K562 (cell line): ENCODE results near the gene KRT75. TPM values are rescaled to one million over a fixed set of nuclear protein-coding genes. Genes with fewer than 3 reads are reported as not detected.

Source experiments
- ATAC-seq: fragments of 200-7000 bp; cut with Tn5 transposase; 3 replicates; pipeline ENCODE4 v1.9.1; 2020; ENCODE audit warnings: moderate library complexity
- BruUV-seq: library from RNA; stranded (reverse); fragments of 400-500 nt; replicated peaks from 2 replicates; lab custom pipeline; 2021; lab: Mats Ljungman, UMichigan
- CTCF ChIA-PET: fragments of 300-600 bp; formaldehyde crosslinking; extraction: SDS; loops from one replicate; lab custom pipeline; 2021; ENCODE audit warnings: low intra/inter-chr PET ratio; lab: Yijun Ruan, JAX
- POLR2A ChIA-PET: fragments of 300-600, 350-650 bp; sonication (Branson Sonifier 250); formaldehyde crosslinking; extraction: SDS; loops from one replicate; lab custom pipeline; 2021; ENCODE audit warnings: antibody characterized with exemption, inconsistent platforms; lab: Yijun Ruan, JAX
- DNase-seq, 4 experiments: peaks; one replicate each; pipeline versions ENCODE4 v3.0.0 to v3.0.0-alpha.2; 2011 to 2018; ENCODE audit warnings: low spot score in 3 of 4, mixed read lengths in 3 of 4; ENCODE audit errors: extremely low read depth in 1 of 4
- FAIRE-seq: peaks from 2 replicates; lab custom pipeline; 2011; peaks lifted over from hg19 to GRCh38; lab: Jason Lieb, UNC
- H2AFZ ChIP-seq: 2 replicates; pipeline ENCODE4 v1.6.0; 2011; ENCODE audit warnings: low read depth, low read length, control low read depth, inconsistent platforms
- H3K27ac ChIP-seq: fragments of 200-600 bp; 3 replicates; pipeline ENCODE4 v1.8.0; 2011; ENCODE audit warnings: low read depth, mild to moderate bottlenecking, control low read depth, inconsistent platforms, low read length, moderate library complexity, mixed read lengths; ENCODE audit errors: extremely low read depth
- H3K27me3 ChIP-seq, 2 experiments: fragments of 300-600 bp in 1 of 2; 2 replicates in 1 of 2; 3 replicates in 1 of 2; pipeline versions ENCODE4 v1.6.0 to v1.8.0; 2011; ENCODE audit warnings: inconsistent platforms in 2 of 2, low read length in 2 of 2, mild to moderate bottlenecking in 1 of 2, mixed read lengths in 1 of 2, moderate library complexity in 1 of 2; ENCODE audit not compliant: control insufficient read depth in 2 of 2, insufficient read depth in 2 of 2
- H3K36me3 ChIP-seq: fragments of 300-600 bp; 3 replicates; pipeline ENCODE4 v1.8.0; 2011; ENCODE audit warnings: mild to moderate bottlenecking, low read length, inconsistent platforms; ENCODE audit not compliant: control insufficient read depth, insufficient read depth
- H3K4me1 ChIP-seq, 2 experiments: fragments of 200-600 bp in 1 of 2; replicated peaks in 1 of 2; 2 replicates in 1 of 2; 3 replicates in 1 of 2; pipeline versions ENCODE4 v1.5.1 to v1.8.0; 2011; ENCODE audit warnings: inconsistent platforms in 2 of 2, low read length in 2 of 2, mild to moderate bottlenecking in 1 of 2, mixed read lengths in 1 of 2, moderate library complexity in 1 of 2; ENCODE audit not compliant: control insufficient read depth in 2 of 2, insufficient read depth in 2 of 2
- H3K4me2 ChIP-seq: 2 replicates; pipeline ENCODE4 v1.6.1; 2011; ENCODE audit warnings: low read length, control low read depth, inconsistent platforms, mixed read lengths; ENCODE audit not compliant: insufficient read depth
- H3K4me3 ChIP-seq: fragments of 200-600 bp; sonication (generic), shearing (Covaris generic); 2 replicates; pipeline ENCODE4 v1.5.1; 2016; ENCODE audit warnings: control low read depth, inconsistent platforms
- H3K79me2 ChIP-seq: fragments of 200-600 bp; 3 replicates; pipeline ENCODE4 v1.8.0; 2011; ENCODE audit warnings: low read length, inconsistent platforms; ENCODE audit not compliant: control insufficient read depth, insufficient read depth
- H3K9ac ChIP-seq, 2 experiments: 2 replicates each; pipeline versions ENCODE4 v1.6.0 to v1.6.1; 2011; ENCODE audit warnings: low read depth in 2 of 2, low read length in 2 of 2, control low read depth in 1 of 2, inconsistent platforms in 1 of 2, mild to moderate bottlenecking in 1 of 2, mixed read lengths in 1 of 2; ENCODE audit not compliant: insufficient read depth in 1 of 2
- H3K9me1 ChIP-seq: one replicate; pipeline ENCODE4 v1.6.0; 2011; ENCODE audit warnings: inconsistent platforms, mild to moderate bottlenecking, low read length, moderate library complexity; ENCODE audit not compliant: control insufficient read depth, insufficient read depth
- H3K9me3 ChIP-seq: replicated peaks from 2 replicates; pipeline ENCODE4 v1.5.1; 2011; ENCODE audit warnings: low read depth, low read length, inconsistent platforms; ENCODE audit not compliant: control insufficient read depth, insufficient read depth
- H4K20me1 ChIP-seq: replicated peaks from 2 replicates; pipeline ENCODE4 v1.6.1; 2011; ENCODE audit warnings: low read length, inconsistent platforms, mixed read lengths; ENCODE audit not compliant: control insufficient read depth, insufficient read depth
- CBFA2T2 ChIP-seq: fragments of 450-650 bp; conservative IDR thresholded peaks from 2 replicates; pipeline ENCODE4 v1.6.1; 2017; ENCODE audit warnings: mild to moderate bottlenecking
- CREBBP ChIP-seq: IDR thresholded peaks from one replicate; pipeline ENCODE4 v1.6.1; 2012; ENCODE audit warnings: low read depth, mild to moderate bottlenecking, control low read depth, inconsistent platforms, low read length
- FOXJ3 ChIP-seq: sonication (generic); formaldehyde crosslinking; IDR thresholded peaks from 2 replicates; pipeline ENCODE4 v1.4.0; 2020; ENCODE audit warnings: mild to moderate bottlenecking, missing genetic modification reagents
- FUS ChIP-seq: fragments of 200-400 bp; formaldehyde crosslinking; optimal IDR thresholded peaks from 2 replicates; pipeline ENCODE3; 2017; ENCODE audit warnings: low read depth, low read length
- LARP7 ChIP-seq: fragments of 450-650 bp; IDR thresholded peaks from 2 replicates; pipeline ENCODE4 v1.6.1; 2016
- MCM3 ChIP-seq: fragments of 450-650 bp; IDR thresholded peaks from 2 replicates; pipeline ENCODE4 v1.6.1; 2016
- MYBL2 ChIP-seq, 2 experiments: fragments of 450-650 bp in 1 of 2; sonication (generic) in 1 of 2; formaldehyde crosslinking in 1 of 2; IDR thresholded peaks; 2 replicates each; pipeline versions ENCODE4 v1.6.1 to v1.8.1; 2017 to 2022; ENCODE audit warnings: borderline replicate concordance in 1 of 2, inconsistent platforms in 1 of 2, low read depth in 1 of 2, mild to moderate bottlenecking in 1 of 2, missing genetic modification reagents in 1 of 2, moderate library complexity in 1 of 2
- NFE2 ChIP-seq: IDR thresholded peaks from 2 replicates; pipeline ENCODE4 v1.6.1; 2014; ENCODE audit warnings: antibody characterized with exemption, low read depth
- NFRKB ChIP-seq: fragments of 450-650 bp; IDR thresholded peaks from 2 replicates; pipeline ENCODE4 v1.6.1; 2016; ENCODE audit warnings: low read depth
- ZC3H8 ChIP-seq: fragments of 450-650 bp; IDR thresholded peaks from 2 replicates; pipeline ENCODE4 v1.6.1; 2017
- ZFP36 ChIP-seq: fragments of 150-350 bp; IDR thresholded peaks from 2 replicates; pipeline ENCODE4 v1.6.1; 2018; ENCODE audit warnings: low read length, low read depth; ENCODE audit not compliant: partially characterized antibody
- ZNF165 ChIP-seq: fragments of 250-450 bp; sonication (Bioruptor Pico); IDR thresholded peaks from 2 replicates; pipeline ENCODE4 v1.4.0; 2020; ENCODE audit warnings: borderline replicate concordance
- ZNF444 ChIP-seq: fragments of 250-450 bp; sonication (Bioruptor Pico); IDR thresholded peaks from 2 replicates; pipeline ENCODE4 v1.4.0; 2020; ENCODE audit warnings: mild to moderate bottlenecking, moderate library complexity
- ZNF717 ChIP-seq: fragments of 250-450 bp; sonication (Bioruptor Pico); IDR thresholded peaks from 2 replicates; pipeline ENCODE4 v1.5.0; 2021
- ZSCAN29 ChIP-seq: fragments of 450-650 bp; IDR thresholded peaks from 2 replicates; pipeline ENCODE4 v1.6.1; 2017
- WGBS: fragments of 100-300 bp; shearing (Covaris generic); methylation state at CpG from one replicate; pipeline ENCODE4 v1.1.6; 2016; ENCODE audit warnings: low coverage, mixed read lengths; ENCODE audit not compliant: insufficient coverage; ENCODE audit errors: missing lambda C conversion rate; 5-methylcytosine and 5-hydroxymethylcytosine counted together
- in situ Hi-C: fragments of 300-500 bp; cut with MboI; formaldehyde crosslinking; loops from 4 replicates; pipeline ENCODE4 v1.15.0; 2018; ENCODE audit warnings: inconsistent platforms, mixed read lengths
- intact Hi-C: fragments of 100-400 bp; cut with micrococcal nuclease; formaldehyde crosslinking; loops from 2 replicates; pipeline ENCODE4 v1.14.2; 2022
- polyA plus RNA-seq, 8 experiments: library from polyadenylated mRNA; depleted of rRNA in 4 of 8; stranded (reverse) in 5 of 8; unstranded in 3 of 8; fragments of >200 nt; fragmentation: Nextera tagmentation in 2 of 8; fragmentation: Illumina TruSeq in 1 of 8; extraction: Ambion mirVana in 2 of 8; extraction: Trizol in 1 of 8; gene quantifications; 2 replicates each; pipeline versions ENCODE4 v1.2.1 to v1.2.3, GENCODE V29; 2011 to 2014; ENCODE audit warnings: inconsistent platforms in 1 of 8, missing spikeins in 1 of 8
- total RNA-seq, 7 experiments: library from RNA; depleted of rRNA in 6 of 7; stranded (reverse); fragments of >200 nt in 6 of 7; fragmentation: Illumina TruSeq in 2 of 7; extraction: Trizol in 2 of 7; gene quantifications; 2 replicates each; pipeline versions ENCODE4 v1.2.1 to v1.2.3, GENCODE V29; 2011 to 2021; ENCODE audit warnings: low replicate concordance in 1 of 7
- TF ChIP-seq, protein P1 (sequence below): fragments of 250-450 bp; sonication (Bioruptor Pico); IDR thresholded peaks from 2 replicates; pipeline ENCODE4 v1.8.0; 2022; ENCODE audit warnings: inconsistent platforms
- TF ChIP-seq, protein P2 (sequence below): sonication (generic); formaldehyde crosslinking; IDR thresholded peaks from 2 replicates; pipeline ENCODE4 v1.8.0; 2022; ENCODE audit warnings: missing genetic modification reagents, mild to moderate bottlenecking, borderline replicate concordance

KRT75 gene
- total and polyA plus RNA-seq, 9 of the 15 experiments (the other 6 are each of a cell fraction or from before 2014, with no cell fraction given), result not detected

DNA sequence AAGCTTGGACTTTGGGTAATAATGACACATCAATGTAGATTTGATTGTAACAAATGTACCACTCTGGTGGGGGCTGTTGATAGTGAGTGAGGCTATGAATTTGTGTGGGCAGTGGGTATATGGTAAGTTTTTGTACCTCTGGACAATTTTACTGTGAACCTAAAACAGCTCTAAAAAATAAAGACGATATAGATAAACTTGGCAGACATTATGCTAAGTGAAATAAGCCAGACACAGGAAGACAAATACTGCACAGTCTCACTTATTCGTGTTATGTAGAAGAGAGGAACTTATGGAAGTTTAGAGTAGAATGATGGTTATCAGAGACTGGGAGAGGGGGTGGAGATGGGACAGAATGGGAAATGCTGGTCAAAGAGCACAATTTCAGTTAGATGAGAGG is 30.7 kb upstream of the KRT75 start (continued):
- TF ChIP-seq, protein P1, sequence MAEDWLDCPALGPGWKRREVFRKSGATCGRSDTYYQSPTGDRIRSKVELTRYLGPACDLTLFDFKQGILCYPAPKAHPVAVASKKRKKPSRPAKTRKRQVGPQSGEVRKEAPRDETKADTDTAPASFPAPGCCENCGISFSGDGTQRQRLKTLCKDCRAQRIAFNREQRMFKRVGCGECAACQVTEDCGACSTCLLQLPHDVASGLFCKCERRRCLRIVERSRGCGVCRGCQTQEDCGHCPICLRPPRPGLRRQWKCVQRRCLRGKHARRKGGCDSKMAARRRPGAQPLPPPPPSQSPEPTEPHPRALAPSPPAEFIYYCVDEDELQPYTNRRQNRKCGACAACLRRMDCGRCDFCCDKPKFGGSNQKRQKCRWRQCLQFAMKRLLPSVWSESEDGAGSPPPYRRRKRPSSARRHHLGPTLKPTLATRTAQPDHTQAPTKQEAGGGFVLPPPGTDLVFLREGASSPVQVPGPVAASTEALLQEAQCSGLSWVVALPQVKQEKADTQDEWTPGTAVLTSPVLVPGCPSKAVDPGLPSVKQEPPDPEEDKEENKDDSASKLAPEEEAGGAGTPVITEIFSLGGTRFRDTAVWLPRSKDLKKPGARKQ, result no peak
- no peak for TF ChIP-seq LARP7
- TF ChIP-seq ZNF444 (CRISPR knock-in tag), result no peak
- TF ChIP-seq CBFA2T2, result no peak

DNA sequence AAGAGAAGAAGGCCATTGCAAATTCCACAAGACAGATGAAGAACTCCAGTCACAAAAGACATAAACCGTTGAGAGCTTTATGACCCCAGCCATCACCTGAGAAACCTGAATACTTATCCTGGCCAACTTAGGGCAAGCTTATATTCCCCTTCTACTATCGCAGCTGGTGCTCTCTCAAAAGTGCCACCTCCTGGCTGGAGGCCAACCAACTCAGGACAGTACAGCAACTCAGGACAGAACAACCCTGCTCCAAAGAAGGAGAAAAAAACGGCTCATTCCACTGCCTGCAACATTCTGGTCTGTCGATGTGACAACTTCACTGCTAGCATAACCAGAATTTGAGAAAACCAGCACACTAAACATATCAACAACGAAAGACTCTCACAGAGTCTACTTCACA is 27.5 kb upstream of the KRT75 start:
- no peak for FAIRE-seq

More for the DNA sequence above, 27.5 kb upstream of the KRT75 start:
- no peaks in the 10 kb centered on the region for H3K9me1 ChIP-seq
- no peaks in the 10 kb centered on the region for H3K9me3 ChIP-seq
- DNase-seq (no peak), ATAC-seq (no peak)
- no peak overlapping the region for H3K4me2 ChIP-seq
- ChIA-PET POLR2A (no interaction called here), CTCF (no interaction called here)
- H4K20me1 ChIP-seq, result no peaks in the 10 kb centered on the region
- H3K27ac ChIP-seq, result no peak overlapping the region
- in situ Hi-C loops (no loop called here), intact Hi-C loops (no loop called here)
- H2AFZ ChIP-seq, result no peak overlapping the region
- 2% methylated on average over 5 of the region's 5 CpGs for WGBS
- no peaks in the 10 kb centered on the region; a peak in 1 of 5 replicates for H3K27me3 ChIP-seq
- H3K9ac ChIP-seq, result no peak overlapping the region
- no peaks in the 10 kb centered on the region for H3K36me3 ChIP-seq
- no peak overlapping the region for H3K4me3 ChIP-seq
- TF ChIP-seq ZC3H8 (no peak), ZNF165 (no peak), MCM3 (no peak), LARP7 (no peak), ZNF717 (CRISPR knock-in tag) (no peak), NFRKB (no peak), MYBL2 (IDR thresholded peaks at IDR 0.05; ENCODE audit: low read depth) (no peak), MYBL2 (CRISPR knock-in tag; IDR thresholded peaks at IDR 0.05; ENCODE audit: borderline replicate concordance) (no peak), ZSCAN29 (no peak), CBFA2T2 (no peak), FUS (no peak), FOXJ3 (CRISPR knock-in tag) (no peak), ZFP36 (no peak), CREBBP (no peak), NFE2 (no peak)
- TF ChIP-seq, protein P2, sequence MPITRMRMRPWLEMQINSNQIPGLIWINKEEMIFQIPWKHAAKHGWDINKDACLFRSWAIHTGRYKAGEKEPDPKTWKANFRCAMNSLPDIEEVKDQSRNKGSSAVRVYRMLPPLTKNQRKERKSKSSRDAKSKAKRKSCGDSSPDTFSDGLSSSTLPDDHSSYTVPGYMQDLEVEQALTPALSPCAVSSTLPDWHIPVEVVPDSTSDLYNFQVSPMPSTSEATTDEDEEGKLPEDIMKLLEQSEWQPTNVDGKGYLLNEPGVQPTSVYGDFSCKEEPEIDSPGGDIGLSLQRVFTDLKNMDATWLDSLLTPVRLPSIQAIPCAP, result no peak
- H3K4me1 ChIP-seq, result no peaks in the 10 kb centered on the region
- no TSS peak for BruUV-seq
- H3K79me2 ChIP-seq, result no peaks in the 10 kb centered on the region
